HEK293 (cell line): Measurements from ENCODE around the gene VRK1.
A peak's percentile ranks its signal among the peaks of the same experiment; 100 is the strongest.

Experiments
- HOXA7 ChIP-seq: sonication (generic); formaldehyde crosslinking; IDR thresholded peaks from 2 replicates; pipeline ENCODE4 v1.8.1; 2022; ENCODE audit warnings: missing genetic modification reagents, borderline replicate concordance
- HOXD13 ChIP-seq: sonication (generic); formaldehyde crosslinking; IDR thresholded peaks from 2 replicates; pipeline ENCODE4 v1.8.0; 2022; ENCODE audit warnings: missing genetic modification reagents, borderline replicate concordance
- KLF7 ChIP-seq: fragments of 450-650 bp; formaldehyde crosslinking; IDR thresholded peaks from 2 replicates; pipeline ENCODE4 v1.5.1; 2016; ENCODE audit warnings: missing biosample characterization, missing genetic modification characterization, borderline replicate concordance
- MZF1 ChIP-seq: fragments of 450-650 bp; formaldehyde crosslinking; IDR thresholded peaks from 2 replicates; pipeline ENCODE4 v1.5.1; 2017; ENCODE audit warnings: missing biosample characterization, missing genetic modification characterization, borderline replicate concordance
- OSR2 ChIP-seq: fragments of 450-650 bp; formaldehyde crosslinking; IDR thresholded peaks from 2 replicates; pipeline ENCODE4 v1.5.1; 2016; ENCODE audit warnings: missing biosample characterization, missing genetic modification characterization
- PRDM2 ChIP-seq: fragments of 450-650 bp; formaldehyde crosslinking; IDR thresholded peaks from 2 replicates; pipeline ENCODE4 v1.5.1; 2016; ENCODE audit warnings: missing biosample characterization, missing genetic modification characterization, borderline replicate concordance
- SP7 ChIP-seq: fragments of 450-650 bp; formaldehyde crosslinking; IDR thresholded peaks from 2 replicates; pipeline ENCODE4 v1.5.1; 2016; ENCODE audit warnings: missing biosample characterization, missing genetic modification characterization
- ZBTB6 ChIP-seq: fragments of 450-650 bp; formaldehyde crosslinking; IDR thresholded peaks from 2 replicates; pipeline ENCODE4 v1.5.1; 2017; ENCODE audit warnings: missing biosample characterization, missing genetic modification characterization
- ZBTB7A ChIP-seq: fragments of 450-650 bp; formaldehyde crosslinking; IDR thresholded peaks from 2 replicates; pipeline ENCODE4 v1.5.1; 2016; ENCODE audit warnings: low read depth, missing biosample characterization, missing genetic modification characterization
- ZBTB8A ChIP-seq: fragments of 450-650 bp; formaldehyde crosslinking; IDR thresholded peaks from 2 replicates; pipeline ENCODE4 v1.5.1; 2016; ENCODE audit warnings: missing biosample characterization, missing genetic modification characterization
- ZFP37 ChIP-seq: fragments of 450-650 bp; formaldehyde crosslinking; IDR thresholded peaks from 2 replicates; pipeline ENCODE4 v1.5.1; 2016; ENCODE audit warnings: missing biosample characterization, missing genetic modification characterization
- ZIC2 ChIP-seq: fragments of 450-650 bp; formaldehyde crosslinking; IDR thresholded peaks from 2 replicates; pipeline ENCODE4 v1.5.1; 2016; ENCODE audit warnings: missing biosample characterization, missing genetic modification characterization
- ZNF112 ChIP-seq: fragments of 450-650 bp; formaldehyde crosslinking; IDR thresholded peaks from 2 replicates; pipeline ENCODE4 v1.5.0; 2017; ENCODE audit warnings: missing biosample characterization, missing genetic modification characterization
- ZNF138 ChIP-seq: fragments of 450-650 bp; formaldehyde crosslinking; IDR thresholded peaks from 2 replicates; pipeline ENCODE4 v1.5.1; 2016; ENCODE audit warnings: missing biosample characterization, missing genetic modification characterization, borderline replicate concordance
- ZNF184 ChIP-seq: fragments of 450-650 bp; IDR thresholded peaks from 2 replicates; pipeline ENCODE4 v1.5.1; 2018; ENCODE audit warnings: missing biosample characterization, mild to moderate bottlenecking, missing genetic modification characterization
- ZNF239 ChIP-seq: fragments of 450-650 bp; formaldehyde crosslinking; IDR thresholded peaks from 2 replicates; pipeline ENCODE4 v1.5.1; 2016; ENCODE audit warnings: missing biosample characterization, missing genetic modification characterization
- ZNF248 ChIP-seq: fragments of 450-650 bp; formaldehyde crosslinking; IDR thresholded peaks from 2 replicates; pipeline ENCODE4 v1.5.1; 2017; ENCODE audit warnings: missing biosample characterization, missing genetic modification characterization
- ZNF292 ChIP-seq: fragments of 450-650 bp; formaldehyde crosslinking; IDR thresholded peaks from 2 replicates; pipeline ENCODE4 v1.5.1; 2016; ENCODE audit warnings: low read depth, missing biosample characterization, missing genetic modification characterization, borderline replicate concordance
- ZNF394 ChIP-seq: fragments of 450-650 bp; formaldehyde crosslinking; IDR thresholded peaks from 2 replicates; pipeline ENCODE4 v1.5.1; 2016; ENCODE audit warnings: missing biosample characterization, missing genetic modification characterization, mild to moderate bottlenecking, moderate library complexity, borderline replicate concordance
- ZNF426 ChIP-seq: fragments of 450-650 bp; formaldehyde crosslinking; IDR thresholded peaks from 2 replicates; pipeline ENCODE4 v1.5.1; 2017; ENCODE audit warnings: missing biosample characterization, missing genetic modification characterization, mild to moderate bottlenecking, inconsistent platforms, moderate library complexity
- ZNF433 ChIP-seq: fragments of 450-650 bp; formaldehyde crosslinking; IDR thresholded peaks from 2 replicates; pipeline ENCODE4 v1.5.1; 2016; ENCODE audit warnings: missing biosample characterization, missing genetic modification characterization, low read depth
- ZNF558 ChIP-seq: fragments of 450-650 bp; formaldehyde crosslinking; IDR thresholded peaks from 2 replicates; pipeline ENCODE4 v1.5.1; 2016; ENCODE audit warnings: missing biosample characterization, missing genetic modification characterization
- ZNF560 ChIP-seq: fragments of 450-650 bp; formaldehyde crosslinking; IDR thresholded peaks from 2 replicates; pipeline ENCODE4 v1.5.1; 2017; ENCODE audit warnings: missing biosample characterization, missing genetic modification characterization, borderline replicate concordance
- ZNF571 ChIP-seq: fragments of 450-650 bp; formaldehyde crosslinking; IDR thresholded peaks from 2 replicates; pipeline ENCODE4 v1.5.0; 2017; ENCODE audit warnings: missing biosample characterization, missing genetic modification characterization
- ZNF585B ChIP-seq: fragments of 450-650 bp; formaldehyde crosslinking; IDR thresholded peaks from 2 replicates; pipeline ENCODE4 v1.5.1; 2016; ENCODE audit warnings: missing biosample characterization, missing genetic modification characterization
- ZNF623 ChIP-seq: fragments of 450-650 bp; formaldehyde crosslinking; IDR thresholded peaks from 2 replicates; pipeline ENCODE4 v1.5.1; 2016; ENCODE audit warnings: missing biosample characterization, missing genetic modification characterization
- ZNF747 ChIP-seq: fragments of 450-650 bp; formaldehyde crosslinking; IDR thresholded peaks from 2 replicates; pipeline ENCODE4 v1.5.1; 2016; ENCODE audit warnings: missing biosample characterization, missing genetic modification characterization
- ZNF785 ChIP-seq: fragments of 450-650 bp; formaldehyde crosslinking; IDR thresholded peaks from 2 replicates; pipeline ENCODE4 v1.5.1; 2016; ENCODE audit warnings: missing biosample characterization, missing genetic modification characterization
- ZNF843 ChIP-seq: fragments of 450-650 bp; formaldehyde crosslinking; IDR thresholded peaks from 2 replicates; pipeline ENCODE4 v1.5.1; 2016; ENCODE audit warnings: missing biosample characterization, missing genetic modification characterization
- ZXDB ChIP-seq: fragments of 450-650 bp; formaldehyde crosslinking; IDR thresholded peaks from 2 replicates; pipeline ENCODE4 v1.5.1; 2016; ENCODE audit warnings: missing biosample characterization, missing genetic modification characterization
- TF ChIP-seq, protein P1 (sequence below): fragments of 450-650 bp; formaldehyde crosslinking; IDR thresholded peaks from 2 replicates; pipeline ENCODE4 v1.5.1; 2016; ENCODE audit warnings: missing biosample characterization, missing genetic modification characterization
- TF ChIP-seq, protein P2 (sequence below): fragments of 450-650 bp; formaldehyde crosslinking; IDR thresholded peaks from 2 replicates; pipeline ENCODE4 v1.5.1; 2016; ENCODE audit warnings: missing biosample characterization, missing genetic modification characterization, low read depth

VRK1 gene

GRCh38 chr14:96888593-96888992 is 91.4 kb downstream of the VRK1 start (continued):
- no peak for TF ChIP-seq ZNF426 (tag by site-specific recombination)
- TF ChIP-seq ZNF292 (tag by site-specific recombination): no peak
- no peak for TF ChIP-seq ZNF112 (tag by site-specific recombination)
- 0 out of 2 replicates have a peak, but pooled peaks have one; percentile 36 for TF ChIP-seq MZF1 (tag by site-specific recombination)
- peak; percentile 57; the same call in 1 of the 2 replicates for TF ChIP-seq ZXDB (tag by site-specific recombination)
- peak; percentile 83 for TF ChIP-seq SP7 (tag by site-specific recombination)
- no peak for TF ChIP-seq ZNF560 (tag by site-specific recombination)
- TF ChIP-seq ZNF138 (tag by site-specific recombination): no peak
- TF ChIP-seq ZNF785 (tag by site-specific recombination): no peak
- TF ChIP-seq ZIC2 (tag by site-specific recombination): peak; percentile 99
- TF ChIP-seq PRDM2: no peak
- peak; percentile 93 for TF ChIP-seq OSR2 (tag by site-specific recombination)
- 0 out of 2 replicates have a peak, but pooled peaks have one; percentile 14 for TF ChIP-seq ZNF184 (tag by site-specific recombination)
- TF ChIP-seq ZNF747: no peak
- no peak for TF ChIP-seq ZBTB7A (tag by site-specific recombination)
- TF ChIP-seq, protein P1, sequence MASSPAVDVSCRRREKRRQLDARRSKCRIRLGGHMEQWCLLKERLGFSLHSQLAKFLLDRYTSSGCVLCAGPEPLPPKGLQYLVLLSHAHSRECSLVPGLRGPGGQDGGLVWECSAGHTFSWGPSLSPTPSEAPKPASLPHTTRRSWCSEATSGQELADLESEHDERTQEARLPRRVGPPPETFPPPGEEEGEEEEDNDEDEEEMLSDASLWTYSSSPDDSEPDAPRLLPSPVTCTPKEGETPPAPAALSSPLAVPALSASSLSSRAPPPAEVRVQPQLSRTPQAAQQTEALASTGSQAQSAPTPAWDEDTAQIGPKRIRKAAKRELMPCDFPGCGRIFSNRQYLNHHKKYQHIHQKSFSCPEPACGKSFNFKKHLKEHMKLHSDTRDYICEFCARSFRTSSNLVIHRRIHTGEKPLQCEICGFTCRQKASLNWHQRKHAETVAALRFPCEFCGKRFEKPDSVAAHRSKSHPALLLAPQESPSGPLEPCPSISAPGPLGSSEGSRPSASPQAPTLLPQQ (tag by site-specific recombination): peak; percentile 62
- TF ChIP-seq KLF7: no peak
- peak; percentile 62; the same call in 1 of the 2 replicates for TF ChIP-seq ZNF558 (tag by site-specific recombination)
- TF ChIP-seq HOXD13: peak; percentile 62; the same call in 1 of the 2 replicates
- TF ChIP-seq ZNF433 (tag by site-specific recombination): no peak
- no peak for TF ChIP-seq HOXA7 (CRISPR knock-in tag)
- no peak for TF ChIP-seq ZNF585B (tag by site-specific recombination)
- no peak for TF ChIP-seq ZNF571 (tag by site-specific recombination)
- TF ChIP-seq, protein P2, sequence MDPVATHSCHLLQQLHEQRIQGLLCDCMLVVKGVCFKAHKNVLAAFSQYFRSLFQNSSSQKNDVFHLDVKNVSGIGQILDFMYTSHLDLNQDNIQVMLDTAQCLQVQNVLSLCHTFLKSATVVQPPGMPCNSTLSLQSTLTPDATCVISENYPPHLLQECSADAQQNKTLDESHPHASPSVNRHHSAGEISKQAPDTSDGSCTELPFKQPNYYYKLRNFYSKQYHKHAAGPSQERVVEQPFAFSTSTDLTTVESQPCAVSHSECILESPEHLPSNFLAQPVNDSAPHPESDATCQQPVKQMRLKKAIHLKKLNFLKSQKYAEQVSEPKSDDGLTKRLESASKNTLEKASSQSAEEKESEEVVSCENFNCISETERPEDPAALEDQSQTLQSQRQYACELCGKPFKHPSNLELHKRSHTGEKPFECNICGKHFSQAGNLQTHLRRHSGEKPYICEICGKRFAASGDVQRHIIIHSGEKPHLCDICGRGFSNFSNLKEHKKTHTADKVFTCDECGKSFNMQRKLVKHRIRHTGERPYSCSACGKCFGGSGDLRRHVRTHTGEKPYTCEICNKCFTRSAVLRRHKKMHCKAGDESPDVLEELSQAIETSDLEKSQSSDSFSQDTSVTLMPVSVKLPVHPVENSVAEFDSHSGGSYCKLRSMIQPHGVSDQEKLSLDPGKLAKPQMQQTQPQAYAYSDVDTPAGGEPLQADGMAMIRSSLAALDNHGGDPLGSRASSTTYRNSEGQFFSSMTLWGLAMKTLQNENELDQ (tag by site-specific recombination): 0 out of 2 replicates have a peak, but pooled peaks have one; percentile 56
- TF ChIP-seq ZBTB8A (tag by site-specific recombination): peak; percentile 58
- TF ChIP-seq ZNF623 (tag by site-specific recombination): no peak
- TF ChIP-seq ZBTB6 (tag by site-specific recombination): no peak
- no peak for TF ChIP-seq ZNF248
- TF ChIP-seq ZNF239 (tag by site-specific recombination): no peak
- no peak; the same call in 1 of the 2 replicates for TF ChIP-seq ZNF394 (tag by site-specific recombination)
- TF ChIP-seq ZFP37: no peak
- peak; percentile 96 for TF ChIP-seq ZNF843 (tag by site-specific recombination)
